HepG2 (cell line): ENCODE measurements around the gene TCF12. TPM values are rescaled to one million over a fixed set of nuclear protein-coding genes. Genes with fewer than 3 reads are reported as not detected.
A peak's percentile ranks its signal among the peaks of the same experiment; 100 is the strongest.

Experiments used
- ATAC-seq: fragments of 200-7000 bp; cut with Tn5 transposase; 3 replicates; pipeline ENCODE4 v1.9.1; 2020; ENCODE audit warnings: mild to moderate bottlenecking, moderate library complexity
- BruUV-seq: library from RNA; stranded (reverse); fragments of 400-500 nt; replicated peaks from 2 replicates; lab custom pipeline; 2021; lab: Mats Ljungman, UMichigan
- CTCF ChIA-PET: fragments of 300-600 bp; formaldehyde crosslinking; extraction: SDS; loops from one replicate; lab custom pipeline; 2021; ENCODE audit warnings: low total read pairs, inconsistent platforms, low intra/inter-chr PET ratio; lab: Yijun Ruan, JAX
- POLR2A ChIA-PET: fragments of 350-600 bp; sonication (Branson Sonifier 250); formaldehyde crosslinking; loops from one replicate; lab custom pipeline; 2020; ENCODE audit warnings: antibody characterized with exemption, inconsistent platforms; lab: Yijun Ruan, JAX
- DNase-seq: peaks from one replicate; pipeline ENCODE4 v3.0.0-alpha.2; 2015; ENCODE audit warnings: low spot score
- FAIRE-seq: peaks from 3 replicates; lab custom pipeline; 2011; peaks lifted over from hg19 to GRCh38; lab: Jason Lieb, UNC
- H2AFZ ChIP-seq: one replicate; pipeline ENCODE4 v1.6.1; 2011; ENCODE audit warnings: low read length, inconsistent platforms
- H3K27ac ChIP-seq: fragments of 300-600 bp; 3 replicates; pipeline ENCODE4 v1.8.0; 2011; ENCODE audit warnings: mixed run types, mild to moderate bottlenecking, mixed read lengths, low read length, inconsistent platforms; ENCODE audit not compliant: insufficient read depth; ENCODE audit errors: extremely low read length
- H3K27me3 ChIP-seq, 2 experiments: fragments of 200-600 bp in 1 of 2; 2 replicates in 1 of 2; 3 replicates in 1 of 2; pipeline versions ENCODE4 v1.6.0 to v1.8.0; 2011; ENCODE audit warnings: low read length in 2 of 2, mild to moderate bottlenecking in 2 of 2, moderate library complexity in 2 of 2, inconsistent platforms in 1 of 2; ENCODE audit not compliant: insufficient read depth in 2 of 2, control insufficient read depth in 1 of 2
- H3K36me3 ChIP-seq, 2 experiments: fragments of 200-600 bp in 1 of 2; replicated peaks in 1 of 2; 2 replicates in 1 of 2; 3 replicates in 1 of 2; pipeline versions ENCODE4 v1.5.1 to v1.8.0; 2011; ENCODE audit warnings: low read length in 2 of 2, inconsistent platforms in 1 of 2; ENCODE audit not compliant: insufficient read depth in 2 of 2, control insufficient read depth in 1 of 2
- H3K4me1 ChIP-seq: 2 replicates; pipeline ENCODE4 v1.5.1; 2012; ENCODE audit warnings: low read length, inconsistent platforms; ENCODE audit not compliant: insufficient read depth
- H3K4me2 ChIP-seq: 2 replicates; pipeline ENCODE4 v1.6.0; 2011; ENCODE audit warnings: low read depth, low read length, inconsistent platforms
- H3K4me3 ChIP-seq, 3 experiments: fragments of 200-600 bp in 1 of 3; sonication (generic), shearing (Covaris generic) in 1 of 3; replicated peaks in 1 of 3; 2 replicates each; pipeline ENCODE4 v1.5.1; 2011 to 2016; ENCODE audit warnings: low read length in 3 of 3, inconsistent platforms in 2 of 3, low read depth in 2 of 3, mild to moderate bottlenecking in 2 of 3, control low read depth in 1 of 3, mixed read lengths in 1 of 3; ENCODE audit not compliant: insufficient read depth in 1 of 3
- H3K79me2 ChIP-seq: one replicate; pipeline ENCODE4 v1.6.1; 2011; ENCODE audit warnings: low read length, inconsistent platforms; ENCODE audit not compliant: insufficient read depth
- H3K9ac ChIP-seq: 2 replicates; pipeline ENCODE4 v1.6.0; 2011; ENCODE audit warnings: mild to moderate bottlenecking, low read depth, low read length, inconsistent platforms; ENCODE audit not compliant: insufficient read depth
- H3K9me3 ChIP-seq: 2 replicates; pipeline ENCODE4 v1.5.1; 2012; ENCODE audit warnings: mild to moderate bottlenecking, low read length
- H4K20me1 ChIP-seq: 2 replicates; pipeline ENCODE4 v1.6.0; 2011; ENCODE audit warnings: inconsistent platforms, mild to moderate bottlenecking, low read length, moderate library complexity; ENCODE audit not compliant: insufficient read depth
- ATF6 ChIP-seq: sonication (generic); formaldehyde crosslinking; conservative IDR thresholded peaks from 2 replicates; pipeline ENCODE4 v1.4.0; 2020; ENCODE audit warnings: missing genetic modification reagents
- DNMT3B ChIP-seq: conservative IDR thresholded peaks from 2 replicates; pipeline ENCODE4 v1.6.1; 2016; ENCODE audit warnings: missing biosample characterization, control low read depth
- FOXJ3 ChIP-seq: sonication (generic); formaldehyde crosslinking; IDR thresholded peaks from 2 replicates; pipeline ENCODE4 v1.4.0; 2020; ENCODE audit warnings: missing genetic modification reagents, mild to moderate bottlenecking, borderline replicate concordance
- MIER3 ChIP-seq: IDR thresholded peaks from 2 replicates; pipeline ENCODE4 v1.6.1; 2016; ENCODE audit warnings: missing compliant biosample characterization, borderline replicate concordance
- RARA ChIP-seq: IDR thresholded peaks from 2 replicates; pipeline ENCODE4 v1.6.1; 2016; ENCODE audit warnings: missing genetic modification reagents, missing compliant biosample characterization
- SRSF4 ChIP-seq: fragments of 200-400 bp; formaldehyde crosslinking; IDR thresholded peaks from one replicate; pipeline ENCODE4 v1.6.1; 2018; ENCODE audit warnings: mild to moderate bottlenecking, low read depth, low read length, moderate library complexity; ENCODE audit not compliant: poor library complexity, severe bottlenecking
- TAF1 ChIP-seq: sonication (generic); formaldehyde crosslinking; IDR thresholded peaks from 2 replicates; pipeline ENCODE4 v1.4.0; 2020; ENCODE audit warnings: missing genetic modification reagents
- ZBTB8A ChIP-seq: sonication (generic); formaldehyde crosslinking; IDR thresholded peaks from 2 replicates; pipeline ENCODE4 v1.4.0; 2020; ENCODE audit warnings: mild to moderate bottlenecking, low read depth, missing genetic modification reagents, borderline replicate concordance
- ZNF10 ChIP-seq: sonication (generic); formaldehyde crosslinking; IDR thresholded peaks from 2 replicates; pipeline ENCODE4 v1.4.0; 2020; ENCODE audit warnings: mild to moderate bottlenecking, low read depth, missing genetic modification reagents, borderline replicate concordance
- ZNF121 ChIP-seq: sonication (generic); formaldehyde crosslinking; IDR thresholded peaks from 2 replicates; pipeline ENCODE4 v1.5.0; 2020; ENCODE audit warnings: mild to moderate bottlenecking, missing genetic modification reagents
- ZNF589 ChIP-seq: sonication (generic); formaldehyde crosslinking; conservative IDR thresholded peaks from 2 replicates; pipeline ENCODE4 v1.8.0; 2022; ENCODE audit warnings: mild to moderate bottlenecking, moderate library complexity, missing genetic modification reagents
- WGBS: methylation state at CpG from one replicate; pipeline ENCODE4 v1.1.6; 2017; ENCODE audit warnings: low lambda C conversion rate; 5-methylcytosine and 5-hydroxymethylcytosine counted together
- in situ Hi-C: cut with HindIII; loops from 2 replicates; pipeline ENCODE4 v1.10.0; 2017; ENCODE audit warnings: low pct_unique_long_range_greater_than_20kb; ENCODE audit not compliant: extremely low pct_ligation_motif_present
- intact Hi-C: fragments of 100-400 bp; cut with micrococcal nuclease; formaldehyde crosslinking; loops from one replicate; pipeline ENCODE4 v1.10.0; 2022; ENCODE audit not compliant: unreplicated experiment
- polyA plus RNA-seq, 8 experiments: library from polyadenylated mRNA; depleted of rRNA in 3 of 8; stranded (reverse) in 7 of 8; unstranded in 1 of 8; fragments of >200 nt; fragmentation: Illumina TruSeq in 4 of 8; extraction: Trizol in 4 of 8; gene quantifications; 2 replicates each; pipeline versions ENCODE4 v1.2.1 to v1.2.3, GENCODE V29; 2011 to 2016; ENCODE audit warnings: low read depth in 4 of 8, missing spikeins in 1 of 8, mixed read lengths in 1 of 8; ENCODE audit not compliant: insufficient read depth in 1 of 8
- total RNA-seq, 5 experiments: library from RNA; depleted of rRNA; stranded (reverse); fragments of >200 nt; fragmentation: Illumina TruSeq; extraction: Trizol; gene quantifications; 2 replicates each; pipeline ENCODE4 v1.2.3, GENCODE V29; 2016; ENCODE audit warnings: low read depth in 1 of 5
- TF ChIP-seq, protein P1 (sequence below): sonication (generic); IDR thresholded peaks from 2 replicates; pipeline ENCODE4 v1.6.1; 2016; ENCODE audit warnings: low read depth, borderline replicate concordance
- TF ChIP-seq, protein P2 (sequence below): sonication (generic); formaldehyde crosslinking; IDR thresholded peaks from 2 replicates; pipeline ENCODE4 v1.4.0; 2020; ENCODE audit warnings: low read depth, missing genetic modification reagents

The TCF12 gene
- total and polyA plus RNA-seq, 2 of the 13 experiments (the other 11 are each of a cell fraction or from before 2014, with no cell fraction given), result 48.6 to 51.1 TPM

DNA sequence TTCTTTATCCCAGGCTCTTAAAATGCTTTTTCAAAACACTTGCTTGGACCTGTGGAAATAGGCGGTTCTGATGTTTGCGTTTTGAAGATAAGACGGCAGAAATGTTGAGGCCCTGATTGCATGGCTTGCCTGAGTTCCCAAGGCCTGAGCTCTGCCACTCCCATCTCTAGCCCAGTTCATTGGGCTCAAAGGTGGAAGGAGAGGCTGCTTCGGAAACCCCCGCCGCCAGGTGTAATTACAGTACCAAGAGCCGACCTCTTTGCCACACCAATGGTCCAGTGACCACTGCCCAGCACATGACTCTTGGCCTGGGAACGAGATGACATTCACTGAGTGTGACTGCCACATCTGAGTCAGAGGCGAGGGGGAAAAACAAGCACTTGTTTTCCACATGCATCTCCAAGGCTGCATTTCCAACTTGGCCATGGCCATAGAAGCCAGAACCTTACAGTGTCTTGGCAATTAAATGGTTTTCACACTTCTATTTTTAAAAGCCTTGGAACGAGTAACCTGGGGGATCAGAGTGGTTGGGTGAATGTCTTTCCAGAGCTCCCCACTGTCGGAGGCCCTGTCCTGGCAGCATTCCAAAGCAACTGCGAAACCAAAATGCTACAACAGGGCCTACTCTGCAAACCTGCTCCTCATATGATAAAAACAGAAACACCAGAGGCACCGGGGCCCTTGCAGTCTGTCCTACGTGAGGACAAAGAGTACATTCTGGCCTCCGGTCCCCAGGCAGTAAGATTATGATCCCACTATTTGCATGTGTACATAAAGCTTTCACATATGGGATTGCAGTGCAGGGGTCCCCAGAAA, 394.1 kb downstream of the TCF12 start (continued):
- TF ChIP-seq ATF6 (CRISPR knock-in tag) (no peak), DNMT3B (CRISPR knock-in tag) (no peak), ZNF589 (CRISPR knock-in tag) (no peak), RARA (peak; percentile 14; the same call in 1 of the 2 replicates), ZBTB8A (CRISPR knock-in tag) (no peak), TAF1 (CRISPR knock-in tag) (no peak)
- TF ChIP-seq, protein P1, sequence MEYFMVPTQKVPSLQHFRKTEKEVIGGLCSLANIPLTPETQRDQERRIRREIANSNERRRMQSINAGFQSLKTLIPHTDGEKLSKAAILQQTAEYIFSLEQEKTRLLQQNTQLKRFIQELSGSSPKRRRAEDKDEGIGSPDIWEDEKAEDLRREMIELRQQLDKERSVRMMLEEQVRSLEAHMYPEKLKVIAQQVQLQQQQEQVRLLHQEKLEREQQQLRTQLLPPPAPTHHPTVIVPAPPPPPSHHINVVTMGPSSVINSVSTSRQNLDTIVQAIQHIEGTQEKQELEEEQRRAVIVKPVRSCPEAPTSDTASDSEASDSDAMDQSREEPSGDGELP, result 0 out of 2 replicates have a peak, but pooled peaks have one; percentile 10

DNA sequence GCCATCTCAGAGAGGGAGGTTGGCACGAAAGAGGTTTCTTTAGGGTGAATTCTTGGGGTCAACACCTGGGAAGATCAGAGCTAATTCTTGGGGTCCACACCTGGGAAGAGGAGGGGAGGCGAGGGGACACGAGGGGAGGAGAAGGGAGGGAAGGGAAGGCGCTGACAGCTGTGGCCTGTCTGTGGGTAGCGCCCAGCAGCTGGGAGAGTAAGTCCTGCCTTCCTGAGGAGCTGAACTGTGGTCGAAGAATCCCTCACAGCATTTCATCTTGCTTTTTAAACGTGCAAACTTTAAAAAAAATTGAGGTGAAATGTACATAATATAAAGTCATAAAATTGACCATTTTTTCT, 394.7 kb downstream of the TCF12 start:
- in situ Hi-C loops, result no loop called here
- intact Hi-C loops, result no loop called here
- no peak for FAIRE-seq

More for the DNA sequence above, 394.7 kb downstream of the TCF12 start:
- peak overlapping the region in 2 of 3 experiments; percentile 14 to 55; a peak in 3 of 6 replicates for H3K4me3 ChIP-seq
- H3K27ac ChIP-seq, result peak overlapping the region; percentile 14
- no peak overlapping the region for H3K9ac ChIP-seq
- ATAC-seq, result peak; percentile 33
- no peaks in the 10 kb centered on the region; a peak in 1 of 5 replicates for H3K27me3 ChIP-seq
- 17% methylated on average over 7 of the region's 7 CpGs for WGBS
- no peaks in the 10 kb centered on the region for H3K9me3 ChIP-seq
- DNase-seq, result no peak
- H2AFZ ChIP-seq, result no peak overlapping the region
- POLR2A ChIA-PET, result interaction anchor here (1.4 to 1.5 kb wide), 2 partner anchors 12 to 193 kb away, joined by 3 read pairs; no protein-coding TSS in a partner anchor
- H3K36me3 ChIP-seq, result no peaks in the 10 kb centered on the region
- H3K79me2 ChIP-seq, result no peaks in the 10 kb centered on the region
- no TSS peak for BruUV-seq
- H3K4me1 ChIP-seq, result peaks cover 35% of the 10 kb centered on the region
- TF ChIP-seq ZNF121 (peak; percentile 71), ZNF10 (no peak), MIER3 (CRISPR knock-in tag) (no peak), FOXJ3 (CRISPR knock-in tag) (no peak), SRSF4 (no peak)
- TF ChIP-seq, protein P2, sequence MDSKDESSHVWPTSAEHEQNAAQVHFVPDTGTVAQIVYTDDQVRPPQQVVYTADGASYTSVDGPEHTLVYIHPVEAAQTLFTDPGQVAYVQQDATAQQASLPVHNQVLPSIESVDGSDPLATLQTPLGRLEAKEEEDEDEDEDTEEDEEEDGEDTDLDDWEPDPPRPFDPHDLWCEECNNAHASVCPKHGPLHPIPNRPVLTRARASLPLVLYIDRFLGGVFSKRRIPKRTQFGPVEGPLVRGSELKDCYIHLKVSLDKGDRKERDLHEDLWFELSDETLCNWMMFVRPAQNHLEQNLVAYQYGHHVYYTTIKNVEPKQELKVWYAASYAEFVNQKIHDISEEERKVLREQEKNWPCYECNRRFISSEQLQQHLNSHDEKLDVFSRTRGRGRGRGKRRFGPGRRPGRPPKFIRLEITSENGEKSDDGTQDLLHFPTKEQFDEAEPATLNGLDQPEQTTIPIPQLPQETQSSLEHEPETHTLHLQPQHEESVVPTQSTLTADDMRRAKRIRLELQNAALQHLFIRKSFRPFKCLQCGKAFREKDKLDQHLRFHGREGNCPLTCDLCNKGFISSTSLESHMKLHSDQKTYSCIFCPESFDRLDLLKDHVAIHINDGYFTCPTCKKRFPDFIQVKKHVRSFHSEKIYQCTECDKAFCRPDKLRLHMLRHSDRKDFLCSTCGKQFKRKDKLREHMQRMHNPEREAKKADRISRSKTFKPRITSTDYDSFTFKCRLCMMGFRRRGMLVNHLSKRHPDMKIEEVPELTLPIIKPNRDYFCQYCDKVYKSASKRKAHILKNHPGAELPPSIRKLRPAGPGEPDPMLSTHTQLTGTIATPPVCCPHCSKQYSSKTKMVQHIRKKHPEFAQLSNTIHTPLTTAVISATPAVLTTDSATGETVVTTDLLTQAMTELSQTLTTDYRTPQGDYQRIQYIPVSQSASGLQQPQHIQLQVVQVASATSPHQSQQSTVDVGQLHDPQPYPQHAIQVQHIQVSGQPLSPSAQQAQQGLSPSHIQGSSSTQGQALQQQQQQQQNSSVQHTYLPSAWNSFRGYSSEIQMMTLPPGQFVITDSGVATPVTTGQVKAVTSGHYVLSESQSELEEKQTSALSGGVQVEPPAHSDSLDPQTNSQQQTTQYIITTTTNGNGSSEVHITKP (CRISPR knock-in tag), result no peak
- TF ChIP-seq, protein P1, result peak; percentile 12; the same call in 1 of the 2 replicates
- CTCF ChIA-PET, result no interaction called here
- H4K20me1 ChIP-seq, result no peaks in the 10 kb centered on the region
- H3K4me2 ChIP-seq, result peak overlapping the region; percentile 88
